H1 (cell line): ENCODE results near the gene FGF19. TPM values are rescaled to one million over a fixed set of nuclear protein-coding genes. Genes with fewer than 3 reads are reported as not detected.

ENCODE experiments used
- CEBPB ChIP-seq: IDR thresholded peaks from 2 replicates; pipeline ENCODE4 v1.6.1; 2012; ENCODE audit warnings: low read depth, low read length
- polyA plus RNA-seq, 7 experiments: library from polyadenylated mRNA; depleted of rRNA in 3 of 7; stranded (reverse) in 5 of 7; unstranded in 2 of 7; fragments of >200 nt in 5 of 7; fragments of 200-250 nt in 2 of 7; gene quantifications; 1 replicate in 5 of 7; 2 replicates in 1 of 7; 4 replicates in 1 of 7; pipeline versions ENCODE4 v1.2.1 to v1.2.3, GENCODE V29; 2011 to 2013; ENCODE audit warnings: missing spikeins in 2 of 7, mixed read lengths in 2 of 7
- total RNA-seq: library from RNA; stranded (reverse); fragmentation: NEBNext Ultra II Directional; extraction: Animal tissue kit (Norgen Biotek cat#: 25700); gene quantifications from 2 replicates; pipeline ENCODE4 v1.2.1, GENCODE V29; 2021

The FGF19 gene
- total and polyA plus RNA-seq, 2 of the 8 experiments (the other 6 are each of a cell fraction or from before 2014, with no cell fraction given) = 9.6 to 14.8 TPM

DNA sequence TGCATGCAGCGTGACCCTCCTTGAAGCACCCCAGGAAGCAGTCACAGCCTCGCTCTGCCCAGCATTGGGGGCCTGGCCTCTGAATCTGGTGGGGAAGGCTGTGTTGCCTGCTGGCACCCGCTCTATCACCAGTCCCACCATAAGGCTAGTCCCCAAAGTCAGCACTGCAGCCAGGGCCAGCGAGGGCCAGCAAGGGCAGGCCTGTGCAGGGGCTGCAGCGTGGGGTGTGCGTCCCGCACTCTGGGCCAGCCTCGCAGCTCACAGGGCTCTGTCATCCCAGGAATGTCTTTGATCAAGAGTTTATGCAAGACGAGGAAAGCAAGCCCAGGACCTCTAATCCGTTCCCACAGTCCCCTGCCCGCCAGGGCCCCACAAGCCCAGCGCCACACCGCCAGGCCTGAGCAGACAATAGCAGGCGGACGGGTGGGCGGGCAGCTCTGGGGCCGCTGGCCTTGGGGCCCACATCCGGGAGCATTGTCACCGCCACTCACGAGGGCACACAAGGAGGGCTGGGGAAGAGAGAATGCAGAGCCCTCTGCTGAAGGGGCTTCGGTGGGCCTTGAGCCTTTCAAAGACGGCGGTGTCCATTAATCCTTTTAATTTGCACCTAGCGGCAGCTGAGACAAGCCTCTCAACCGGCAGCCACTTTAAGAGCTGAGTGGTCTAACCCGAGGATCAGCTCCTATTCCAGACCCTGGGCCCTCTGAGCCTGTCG, 45.8 kb downstream of the FGF19 start (continued):
- TF ChIP-seq CEBPB = 0 out of 2 replicates have a peak, but pooled peaks have one; percentile 40
- TF ChIP-seq, all 59 proteins: peak for 8
